Measurements from ENCODE around the gene TIGD1. TPM values are rescaled to one million over a fixed set of nuclear protein-coding genes. Genes with fewer than 3 reads are reported as not detected.
"Not testable (repeated sequence)": the region's sequence is repeated elsewhere in the genome, so short reads cannot be mapped to it uniquely, and the experiment has no call there.

TIGD1 gene
- total and polyA plus RNA-seq, 7 donors: 0.23 to 4.2 (median 3.0) TPM

GRCh38 chr2:232573771-232574435, 23.5 kb upstream of the TIGD1 start:
- TF ChIP-seq EP300 (IDR thresholded peaks at IDR 0.05) (no peak), POLR2AphosphoS5 (IDR thresholded peaks at IDR 0.05) (no peak), POLR2A (IDR thresholded peaks at IDR 0.05) (no peak), CTCF (IDR thresholded peaks at IDR 0.05) (no peak)
- peaks cover 10 to 82% (median 26%) of the 10 kb centered on the region in 4 donors for H3K36me3 ChIP-seq
- WGBS, 2 donors: 15 to 73% methylated on average over 8 of the region's 8 CpGs
- DNase-seq: no peak
- intact Hi-C loops (cut with DNase I): no loop called here
- H3K4me1 ChIP-seq: no peaks in the 10 kb centered on the region
- no peak overlapping the region for H3K4me3 ChIP-seq
- H3K9me3 ChIP-seq: no peaks in the 10 kb centered on the region
- no peaks in the 10 kb centered on the region for H3K27me3 ChIP-seq
- no peak overlapping the region for H3K27ac ChIP-seq

GRCh38 chr2:232573042-232573441, 22.7 kb upstream of the TIGD1 start:
- peaks cover 18 to 88% (median 34%) of the 10 kb centered on the region in 4 donors for H3K36me3 ChIP-seq
- no peak overlapping the region for H3K4me3 ChIP-seq
- no peak for TF ChIP-seq EP300 (IDR thresholded peaks at IDR 0.05)
- no peak for TF ChIP-seq POLR2A (IDR thresholded peaks at IDR 0.05)
- TF ChIP-seq CTCF (IDR thresholded peaks at IDR 0.05): no peak
- no peak for TF ChIP-seq POLR2AphosphoS5 (IDR thresholded peaks at IDR 0.05)
- DNase-seq: no peak
- H3K9me3 ChIP-seq: no peaks in the 10 kb centered on the region
- H3K27ac ChIP-seq: no peak overlapping the region
- no peaks in the 10 kb centered on the region for H3K4me1 ChIP-seq
- intact Hi-C loops (cut with DNase I): no loop called here
- no peaks in the 10 kb centered on the region for H3K27me3 ChIP-seq

- Histone ChIP-seq H3K27ac (no peak overlapping the region), H3K9me3 (no peaks in the 10 kb centered on the region), H3K27me3 (no peaks in the 10 kb centered on the region), H3K4me3 (no peak overlapping the region), H3K36me3 (peaks cover 36 to 97% (median 53%) of the 10 kb centered on the region in 4 donors), H3K4me1 (no peaks in the 10 kb centered on the region)
- no peak for TF ChIP-seq EP300 (IDR thresholded peaks at IDR 0.05)
- TF ChIP-seq CTCF (IDR thresholded peaks at IDR 0.05): no peak
- TF ChIP-seq POLR2A (IDR thresholded peaks at IDR 0.05): no peak
- no peak for TF ChIP-seq POLR2AphosphoS5 (IDR thresholded peaks at IDR 0.05)
- intact Hi-C loops (cut with DNase I): no loop called here
- no peak for DNase-seq
- 28 to 69% methylated on average over 7 of the region's 7 CpGs for WGBS, 2 donors
Measured at GRCh38 chr2:232571026-232571474, 20.7 kb upstream of the TIGD1 start.

GRCh38 chr2:232570481-232570880, 20.1 kb upstream of the TIGD1 start:
- DNase-seq; H3K4me1 ChIP-seq; H3K27ac ChIP-seq; H3K4me3 ChIP-seq; H3K9me3 ChIP-seq; H3K27me3 ChIP-seq; intact Hi-C loops (cut with DNase I): not testable (repeated sequence)
- 87 to 95% methylated on average over 6 of the region's 6 CpGs for WGBS, 2 donors
- H3K36me3 ChIP-seq: peaks cover 38 to 100% (median 56%) of the 10 kb centered on the region in 4 donors

- DNase-seq: no peak
- 96 to 98% methylated on average over 9 of the region's 9 CpGs for WGBS, 2 donors
- H3K4me1 ChIP-seq: no peaks in the 10 kb centered on the region
- intact Hi-C loops (cut with DNase I): no loop called here
- H3K27me3 ChIP-seq: no peaks in the 10 kb centered on the region
- H3K9me3 ChIP-seq: no peaks in the 10 kb centered on the region
- TF ChIP-seq POLR2A (IDR thresholded peaks at IDR 0.05): no peak
- TF ChIP-seq EP300 (IDR thresholded peaks at IDR 0.05): no peak
- no peak overlapping the region for H3K4me3 ChIP-seq
- no peak overlapping the region for H3K27ac ChIP-seq
- H3K36me3 ChIP-seq: peaks cover 48 to 100% (median 64%) of the 10 kb centered on the region in 4 donors
Measured at GRCh38 chr2:232569541-232569940, 19.2 kb upstream of the TIGD1 start.

GRCh38 chr2:232568161-232568560, 17.8 kb upstream of the TIGD1 start:
- no peak for DNase-seq
- Histone ChIP-seq H3K9me3 (no peaks in the 10 kb centered on the region), H3K27ac (no peak overlapping the region), H3K36me3 (peaks cover 49 to 100% (median 58%) of the 10 kb centered on the region in 4 donors), H3K4me1 (no peaks in the 10 kb centered on the region), H3K4me3 (no peak overlapping the region), H3K27me3 (no peaks in the 10 kb centered on the region)
- WGBS, 2 donors: 33 to 68% methylated on average over 5 of the region's 5 CpGs
- TF ChIP-seq POLR2AphosphoS5 (IDR thresholded peaks at IDR 0.05): no peak
- TF ChIP-seq EP300 (IDR thresholded peaks at IDR 0.05): no peak
- no peak for TF ChIP-seq CTCF (IDR thresholded peaks at IDR 0.05)
- TF ChIP-seq POLR2A (IDR thresholded peaks at IDR 0.05): no peak
- intact Hi-C loops (cut with DNase I): no loop called here
